ENCODE data around the gene FRMD3.

FRMD3 gene

DNA sequence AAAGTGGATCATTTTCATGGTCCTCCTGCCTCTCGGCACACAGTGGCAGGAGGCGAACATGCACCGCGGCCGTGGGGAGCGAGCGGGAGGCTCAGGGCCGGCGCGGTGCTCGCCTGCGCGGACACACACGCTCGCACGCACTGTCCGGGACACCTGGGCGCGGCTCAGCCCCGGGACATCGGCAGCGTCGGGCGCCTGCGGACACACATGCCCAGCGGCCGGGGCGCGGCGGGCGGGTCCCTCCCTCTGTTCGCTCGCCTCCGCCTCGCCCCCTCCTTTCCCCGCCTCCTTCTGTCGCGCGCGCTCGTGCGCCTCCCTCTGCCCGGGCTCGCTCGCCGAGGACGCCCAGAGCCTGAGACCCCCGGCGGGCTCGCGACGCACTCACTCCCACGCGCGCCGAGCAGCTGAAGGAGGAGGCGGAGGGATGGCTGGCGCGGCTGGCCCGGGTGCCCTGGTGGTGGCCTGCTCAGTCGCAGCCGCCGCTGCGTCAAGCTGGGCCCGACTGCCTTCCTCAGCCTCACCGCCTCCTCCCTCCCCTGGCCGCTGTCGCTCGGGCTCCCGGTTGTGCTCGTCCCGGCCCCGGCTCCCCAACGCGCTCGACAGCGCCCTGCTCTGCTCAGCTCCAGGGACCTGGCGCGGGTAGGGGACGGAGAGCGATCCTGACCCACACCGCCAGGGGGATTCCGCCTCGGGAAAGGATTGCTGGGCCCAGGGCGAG is at the start of gene FRMD3:
FRMD3 (minus strand) TSS at position 230 of the 718 bp plus-strand sequence; CDS start at position 60, 170 bp downstream.
- peak; percentile 90 for DNase-seq (ENCODE audit: low spot score)

DNA sequence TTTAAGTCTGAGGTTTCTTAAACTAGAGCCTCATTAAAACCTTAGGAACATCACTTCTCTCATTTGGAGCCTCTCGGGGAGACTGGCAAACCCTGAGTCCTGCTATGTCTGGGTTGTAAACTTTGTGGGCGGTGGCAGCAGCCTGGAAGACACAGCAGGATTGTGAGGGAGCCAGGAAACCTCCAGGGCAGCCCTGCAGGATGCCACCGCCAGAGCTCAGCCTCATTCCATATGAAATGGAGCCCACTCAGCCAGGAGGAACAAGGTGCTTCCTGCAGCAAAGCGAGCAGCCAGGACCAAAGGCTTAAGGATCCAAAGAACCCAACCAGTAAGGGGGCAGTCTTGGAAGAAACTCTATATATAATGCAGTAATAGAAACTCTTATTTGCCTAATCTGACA is 46.8 kb upstream of the FRMD3 start:
- DNase-seq (ENCODE audit: low spot score), result no peak

- peak; percentile 55 for DNase-seq (ENCODE audit: low spot score)
Measured at GRCh38 chr9:83583151-83584014, 45.2 kb upstream of the FRMD3 start.

- peak; percentile 4 for DNase-seq (ENCODE audit: low spot score)
Measured at GRCh38 chr9:83582029-83582428, 43.8 kb upstream of the FRMD3 start.

- DNase-seq (ENCODE audit: low spot score), result no peak
Measured at GRCh38 chr9:83574482-83574881, 36.3 kb upstream of the FRMD3 start.

DNA sequence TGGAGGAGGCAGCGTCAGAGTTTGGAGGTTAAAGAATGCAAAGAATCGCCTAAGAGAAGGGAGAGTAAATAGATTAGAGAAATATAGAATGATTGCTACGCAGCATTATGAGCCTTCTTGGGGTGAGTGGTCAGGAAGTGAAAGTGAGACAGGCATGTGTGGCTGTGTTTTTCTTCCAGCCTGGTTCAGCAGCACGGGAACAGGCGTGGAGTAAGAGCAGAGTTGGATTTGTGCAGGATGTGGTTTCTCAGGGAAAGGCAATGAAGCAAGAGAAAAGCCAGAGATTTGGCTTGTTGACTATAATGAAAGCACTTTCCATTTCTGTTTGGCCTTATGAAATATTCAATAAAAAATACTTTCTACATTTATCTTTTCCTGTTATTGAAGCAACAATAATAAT is 34.3 kb upstream of the FRMD3 start:
- peak; percentile 72 for DNase-seq (ENCODE audit: low spot score)

DNA sequence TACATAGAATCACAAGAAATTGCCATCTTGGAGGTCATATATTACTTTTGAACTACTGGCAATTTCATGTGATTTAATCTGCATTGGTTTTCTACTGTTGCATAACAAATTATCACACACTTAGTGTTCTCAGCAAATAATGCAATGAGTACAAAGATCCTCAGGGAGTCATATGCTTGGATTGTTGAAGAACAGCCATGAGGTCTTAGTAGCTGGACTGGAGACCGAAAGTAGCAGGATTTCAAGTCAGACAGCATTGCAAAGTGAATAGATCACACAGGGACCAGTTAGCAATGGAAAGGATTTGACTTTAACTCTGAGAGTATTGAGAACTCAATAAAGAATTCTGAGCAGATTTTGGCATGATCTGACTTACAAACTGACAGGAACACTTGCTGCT is 32.2 kb upstream of the FRMD3 start:
- peak; percentile 3 for DNase-seq (ENCODE audit: low spot score)

DNA sequence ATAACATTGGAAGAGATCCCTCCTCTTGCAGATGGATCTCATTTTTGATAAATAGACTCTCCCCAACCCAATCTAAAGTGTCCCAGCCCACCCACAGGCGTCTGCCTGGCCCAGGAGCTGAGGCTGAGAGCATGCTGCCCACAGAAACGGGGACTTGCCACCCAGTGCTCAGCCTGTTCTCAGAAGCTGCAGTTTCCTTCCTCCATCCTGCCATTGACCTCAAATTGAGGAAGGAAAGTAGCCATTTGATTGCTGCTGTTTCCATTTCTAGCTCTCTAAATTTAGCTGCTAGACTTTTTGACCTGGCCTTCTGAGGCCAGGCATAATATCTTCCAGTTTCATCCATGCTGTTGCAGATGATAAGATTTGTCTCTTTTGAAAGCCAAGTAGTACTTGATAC is 31.1 kb upstream of the FRMD3 start:
- no peak for DNase-seq (ENCODE audit: low spot score)

- no peak for DNase-seq (ENCODE audit: low spot score)
Measured at GRCh38 chr9:83563360-83563759, 25.2 kb upstream of the FRMD3 start.

DNA sequence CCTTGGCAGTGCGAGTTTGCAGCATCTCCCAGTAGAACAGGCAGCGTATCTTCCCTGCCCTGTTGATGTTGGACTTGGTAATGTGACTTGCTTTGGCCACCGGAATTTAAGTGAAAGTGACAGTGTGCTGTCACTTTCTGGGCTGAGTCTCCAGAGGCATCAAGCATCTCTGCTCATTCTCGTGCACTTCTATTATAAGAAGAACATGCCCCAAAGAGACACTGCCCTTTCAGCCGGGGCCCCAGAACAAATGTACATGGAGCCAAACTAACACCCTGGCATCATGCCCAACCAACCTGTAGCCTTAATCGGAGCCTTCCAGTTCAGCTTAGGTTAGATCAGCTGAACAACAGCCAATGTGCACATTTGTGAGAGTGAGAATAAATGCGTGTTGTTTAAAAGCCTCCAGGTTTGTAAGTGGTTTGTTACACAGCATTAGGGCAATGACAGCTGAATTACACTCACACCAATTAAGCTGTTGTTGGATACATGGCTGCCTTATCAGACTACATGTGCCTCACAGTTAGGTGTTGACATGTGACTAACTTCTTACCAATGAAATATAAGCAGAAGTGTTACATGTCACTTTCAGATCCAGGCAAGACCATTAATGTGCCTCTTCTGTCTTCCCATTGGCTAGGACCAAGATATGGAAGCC is 22.1 kb upstream of the FRMD3 start:
- DNase-seq (ENCODE audit: low spot score), result no peak

DNA sequence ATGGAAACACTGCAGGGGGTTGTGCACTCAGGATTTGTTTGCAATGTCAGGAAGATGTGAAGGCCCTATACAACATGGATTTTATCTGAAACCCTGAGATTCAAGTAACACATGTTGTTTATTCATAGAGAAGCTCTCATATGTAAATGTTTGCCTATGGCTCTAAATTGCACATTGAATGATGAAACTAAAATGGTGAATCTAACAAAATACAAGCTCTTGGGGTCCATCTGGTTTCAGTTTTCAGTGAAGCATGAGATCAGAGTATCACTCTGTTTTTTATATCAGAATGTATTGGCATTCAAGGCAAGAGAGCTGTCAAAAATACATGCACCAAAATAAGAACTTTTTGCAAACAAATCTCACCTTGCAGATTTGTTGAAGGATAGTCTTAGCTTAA is 19.6 kb upstream of the FRMD3 start:
- no peak for DNase-seq (ENCODE audit: low spot score)

DNA sequence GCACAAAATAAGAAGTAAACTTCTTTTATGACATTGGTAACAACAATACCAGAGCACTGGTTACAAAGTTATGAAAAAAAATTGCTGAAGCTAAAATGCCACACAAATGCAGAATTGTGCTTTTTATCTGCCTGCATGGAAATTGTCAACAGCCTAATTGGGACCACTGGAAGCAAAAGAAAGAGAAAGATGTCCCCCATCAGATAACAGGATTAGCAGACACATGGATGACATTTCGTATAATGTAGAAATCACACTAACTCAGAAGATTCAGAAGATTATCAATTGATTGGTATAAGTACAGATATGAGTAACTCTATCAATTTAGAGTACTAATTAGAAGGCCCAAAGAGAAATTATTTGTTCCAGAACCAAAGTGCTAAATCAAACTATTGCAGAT is 19.1 kb upstream of the FRMD3 start:
- no peak for DNase-seq (ENCODE audit: low spot score)

DNA sequence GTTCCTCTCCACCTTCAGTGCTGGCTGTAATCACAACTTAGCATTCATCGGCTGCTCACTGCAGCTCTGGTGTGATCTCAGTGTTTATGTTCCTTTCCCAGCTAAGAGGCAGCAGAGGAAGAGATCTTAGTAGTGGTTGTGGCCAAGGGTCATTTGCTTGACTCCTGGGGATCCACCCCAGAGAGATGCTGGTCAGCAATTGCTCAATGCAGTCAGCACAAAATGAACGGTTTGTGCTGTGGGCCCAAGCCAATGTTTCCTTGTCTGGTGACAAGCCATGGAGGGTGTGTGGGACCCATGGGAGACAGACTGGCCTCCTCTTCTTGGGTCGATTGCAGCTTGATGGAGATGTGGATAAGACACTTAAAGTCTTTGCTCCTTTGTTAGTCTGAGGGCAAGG is 16.1 kb upstream of the FRMD3 start:
- no peak for DNase-seq (ENCODE audit: low spot score)

DNA sequence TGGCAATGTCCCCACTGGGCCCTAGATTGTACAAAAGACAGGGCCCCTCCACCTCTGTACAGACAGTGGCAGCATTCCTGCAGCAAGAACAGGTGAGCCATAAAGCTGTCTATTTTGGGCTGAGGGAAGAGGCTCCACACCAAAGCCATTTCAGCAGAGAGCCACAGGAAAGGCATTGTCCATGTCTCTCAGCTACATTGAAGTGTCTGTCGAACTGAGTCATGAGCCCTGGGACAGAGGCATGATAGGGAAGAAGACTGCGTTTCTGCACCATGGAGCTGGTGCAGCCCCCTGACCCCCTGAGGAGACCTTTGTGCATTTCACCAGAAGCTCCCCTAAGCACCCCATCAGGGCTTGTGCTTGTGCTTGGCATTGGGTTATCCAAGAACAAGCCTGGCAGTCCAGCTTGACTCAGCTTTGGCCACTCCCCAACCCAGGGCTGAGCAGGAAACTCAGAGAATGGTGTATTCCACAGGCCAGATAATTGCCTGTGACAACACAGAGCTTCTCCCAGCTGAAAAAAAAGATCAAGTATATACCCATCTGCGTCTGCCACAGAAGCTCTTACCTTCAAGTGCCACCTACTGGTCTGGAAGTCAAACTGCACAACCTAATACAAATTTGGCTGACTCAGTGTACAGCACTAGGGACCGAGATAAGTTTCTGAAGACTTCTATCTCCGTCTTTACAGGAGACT is 5.9 kb upstream of the FRMD3 start:
- DNase-seq (ENCODE audit: low spot score), result peak; percentile 93

DNA sequence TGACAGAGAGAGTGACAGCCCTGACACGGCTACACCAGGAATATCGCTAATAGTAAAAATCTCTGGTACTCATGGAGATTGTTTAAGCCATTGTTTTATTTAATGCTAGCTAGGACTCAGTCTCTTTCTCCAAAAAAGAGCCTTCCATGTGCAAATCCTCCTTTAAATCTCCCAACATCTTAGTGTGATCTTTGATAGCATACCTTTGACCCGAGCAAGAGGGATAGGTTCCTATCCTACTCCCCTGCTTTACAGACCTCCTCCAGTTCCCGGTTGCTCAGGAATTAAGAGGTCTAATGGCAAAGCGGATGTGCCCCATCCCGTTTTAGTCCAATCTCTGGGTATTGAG is 663 bp upstream of the FRMD3 start:
- no peak for DNase-seq (ENCODE audit: low spot score)

DNA sequence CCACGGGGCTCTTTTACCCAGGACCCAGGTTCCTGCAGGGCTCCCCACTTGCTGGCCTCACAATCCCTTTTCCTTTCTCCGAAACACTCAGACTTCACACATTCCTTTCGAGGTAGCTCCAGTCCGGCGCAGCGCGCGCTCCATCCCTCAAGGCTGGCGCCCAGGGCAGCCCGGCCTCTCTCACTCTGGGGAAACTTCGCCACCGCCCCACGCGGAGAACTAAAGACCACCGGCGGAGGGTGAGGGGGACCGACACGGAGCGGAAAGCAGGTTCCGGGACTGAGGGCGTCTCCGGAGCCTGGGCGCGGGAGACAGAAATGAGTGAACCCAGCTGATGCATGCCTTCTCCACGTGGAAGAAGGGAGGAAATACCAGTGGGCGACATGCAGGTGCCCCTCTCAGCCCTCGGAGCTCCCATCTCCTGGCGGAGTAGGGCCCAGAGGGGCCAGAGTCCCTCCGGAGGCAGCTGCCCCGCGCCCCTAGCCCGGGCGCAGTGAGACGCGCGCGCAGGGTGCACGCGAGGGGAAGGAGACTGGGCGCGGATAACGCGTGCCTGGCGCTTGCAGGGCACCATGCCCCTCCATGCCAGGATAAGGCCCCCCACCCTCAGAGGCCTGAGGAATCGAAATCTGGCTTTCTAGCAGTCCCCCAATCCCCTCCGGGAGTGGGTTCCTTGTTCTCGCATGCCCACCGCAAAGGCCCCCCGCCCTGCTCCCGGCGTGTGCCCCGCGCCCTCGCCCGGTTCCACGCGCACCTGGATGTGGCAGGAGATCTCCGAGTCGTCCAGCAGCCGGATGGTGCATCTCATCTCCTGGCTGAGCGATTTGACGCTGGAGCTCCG is 650 bp downstream of the FRMD3 start:
- DNase-seq (ENCODE audit: low spot score), result peak; percentile 37

DNA sequence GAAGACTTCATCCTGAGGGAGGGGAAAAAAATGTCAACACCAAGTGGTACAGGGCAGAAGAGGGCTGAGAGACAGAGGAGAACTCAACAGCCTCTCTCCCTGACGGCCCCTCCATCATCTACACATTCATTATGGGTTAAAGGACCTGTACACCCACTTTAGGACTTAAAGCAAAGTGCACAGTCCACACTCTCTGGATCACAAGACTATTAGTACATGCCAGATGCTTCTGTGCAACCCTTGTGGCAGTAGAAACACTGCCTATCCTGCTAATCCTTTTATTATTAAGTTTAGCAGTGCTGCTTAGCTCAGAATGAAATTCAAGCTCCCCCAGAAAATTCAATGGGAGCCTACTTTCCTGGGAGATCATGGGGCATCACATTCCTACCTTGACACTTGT is 1.9 kb downstream of the FRMD3 start:
- no peak for DNase-seq (ENCODE audit: low spot score)

- DNase-seq (ENCODE audit: low spot score), result no peak
Measured at GRCh38 chr9:83535736-83536135, 2.5 kb downstream of the FRMD3 start.

GRCh38 chr9:83533296-83533695 is 4.9 kb downstream of the FRMD3 start:
- no peak for DNase-seq (ENCODE audit: low spot score)

DNA sequence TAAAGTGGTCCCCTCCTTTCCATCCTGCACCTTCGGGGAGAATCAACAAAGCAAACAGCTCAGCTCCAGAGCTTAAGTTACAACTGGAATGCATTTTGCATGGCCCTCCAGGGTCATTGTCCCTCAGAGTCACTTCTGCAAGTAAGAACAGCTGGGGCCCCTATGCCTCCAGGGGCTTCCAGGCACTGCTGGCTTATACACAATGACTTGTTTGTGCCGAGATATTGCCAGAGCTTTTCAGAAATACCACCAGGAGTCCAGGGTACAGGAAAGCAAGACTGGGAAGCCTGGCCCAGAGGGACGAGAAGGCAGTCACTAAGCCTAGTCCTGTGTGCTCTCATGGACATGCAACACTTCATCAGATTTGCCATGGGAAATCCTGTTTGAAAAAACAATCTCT is 11.3 kb downstream of the FRMD3 start:
- DNase-seq (ENCODE audit: low spot score), result no peak

- peak; percentile 51 for DNase-seq (ENCODE audit: low spot score)
Measured at GRCh38 chr9:83526211-83526610, 12.0 kb downstream of the FRMD3 start.

Measured in kidney tubule cell (primary cell).